GM18951 (cell line): ENCODE measurements around the gene SGK2.

ENCODE experiments used
- POLR2A ChIP-seq: IDR thresholded peaks from 4 replicates; pipeline ENCODE4 v1.6.1; 2011; ENCODE audit warnings: mild to moderate bottlenecking; ENCODE audit not compliant: insufficient read length, insufficient read depth; ENCODE audit errors: extremely low read depth
- in situ Hi-C: fragments of 300-500 bp; cut with MboI; formaldehyde crosslinking; loops from one replicate; pipeline ENCODE4 v1.12.0; 2022; ENCODE audit warnings: low sequenced_read_pairs, mixed read lengths, inconsistent platforms; ENCODE audit not compliant: unreplicated experiment

SGK2 gene

DNA sequence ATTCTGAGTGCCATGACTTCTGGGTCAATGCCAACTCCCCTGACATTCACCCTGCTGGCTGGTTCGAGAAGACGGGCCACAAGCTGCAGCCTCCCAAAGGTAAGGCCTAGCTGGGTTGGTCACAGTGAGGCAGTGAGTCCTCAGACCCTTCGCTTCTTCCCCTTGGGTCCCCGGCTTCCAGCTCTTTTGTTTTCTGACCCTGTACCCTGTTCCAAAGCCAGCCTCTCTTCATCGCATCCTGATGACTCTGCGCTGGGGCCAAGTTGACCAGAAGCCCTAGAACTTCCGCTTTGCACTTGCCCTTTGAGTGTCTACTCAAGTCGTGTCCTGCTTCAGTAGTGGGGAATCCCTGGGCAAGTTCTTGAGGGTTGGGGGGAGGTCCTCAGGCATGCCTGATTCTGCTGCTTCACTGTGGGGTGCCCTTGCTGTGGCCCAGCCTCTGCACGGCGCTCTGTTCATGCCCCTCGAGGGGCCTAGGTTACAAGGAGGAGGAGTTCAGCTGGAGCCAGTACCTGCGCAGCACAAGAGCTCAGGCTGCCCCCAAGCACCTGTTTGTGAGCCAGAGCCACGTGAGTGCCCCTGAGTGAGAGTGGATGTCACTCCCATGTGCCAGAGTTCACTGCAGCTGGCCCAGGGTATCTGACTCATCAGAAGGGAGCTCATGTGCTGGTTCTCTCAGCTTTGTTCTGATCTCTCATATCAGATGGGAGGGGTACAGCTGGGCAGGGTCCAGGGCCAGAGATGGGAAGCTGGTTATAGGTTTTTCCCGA, 28.3 kb upstream of the SGK2 start:
- TF ChIP-seq POLR2A, result no peak
- in situ Hi-C loops, result loop anchor here (25.0 kb wide), 1 partner anchor 557 kb away; no protein-coding TSS in a partner anchor

DNA sequence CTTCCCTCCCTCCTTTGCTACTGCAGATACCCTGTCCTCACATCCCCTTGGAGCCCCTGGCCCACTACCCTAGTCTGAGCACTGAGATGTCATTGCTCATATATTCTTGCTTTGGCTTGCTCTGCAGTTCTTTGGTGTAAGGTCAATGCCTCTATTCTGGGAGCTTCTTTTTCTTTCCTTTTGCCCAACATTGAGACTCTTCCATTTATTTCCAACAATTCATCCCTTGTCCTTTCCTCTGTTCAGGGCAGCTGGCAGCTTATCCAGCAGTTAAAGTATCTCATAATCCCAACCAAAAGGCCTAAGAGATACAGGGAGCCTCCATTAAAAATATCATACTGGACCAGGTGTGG, 27.8 kb upstream of the SGK2 start:
- TF ChIP-seq POLR2A, result no peak
- in situ Hi-C loops, result loop anchor here (25.0 kb wide), 1 partner anchor 556 kb away; no protein-coding TSS in a partner anchor

DNA sequence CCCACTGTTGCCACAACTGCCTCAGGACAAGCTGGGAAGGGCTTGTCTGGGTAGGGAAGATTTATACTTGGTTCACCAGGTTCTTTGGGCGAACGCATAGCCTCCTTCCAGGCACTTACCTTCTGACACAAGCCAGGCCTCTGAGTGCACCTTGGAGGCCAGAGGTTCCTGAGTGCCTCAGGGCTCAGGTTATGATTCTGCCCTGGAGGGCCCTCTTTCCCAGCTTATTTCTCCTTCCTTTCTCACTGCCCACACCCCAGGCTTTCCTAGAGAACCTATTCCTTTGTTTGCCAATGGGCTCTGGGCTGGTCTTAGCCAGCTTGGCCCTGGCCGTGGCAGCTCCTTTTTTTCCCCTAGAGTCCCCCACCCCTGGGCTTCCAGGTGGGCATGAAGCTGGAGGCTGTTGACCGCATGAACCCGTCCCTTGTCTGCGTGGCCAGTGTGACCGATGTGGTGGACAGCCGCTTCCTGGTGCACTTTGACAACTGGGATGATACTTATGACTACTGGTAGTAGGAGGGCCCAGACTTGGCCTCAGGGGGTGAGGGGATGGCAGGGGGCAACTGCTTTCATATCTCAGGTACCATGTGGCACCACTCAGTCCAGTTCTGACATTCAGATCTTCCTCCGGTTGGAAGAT, 26.3 kb upstream of the SGK2 start:
- no peak for TF ChIP-seq POLR2A

DNA sequence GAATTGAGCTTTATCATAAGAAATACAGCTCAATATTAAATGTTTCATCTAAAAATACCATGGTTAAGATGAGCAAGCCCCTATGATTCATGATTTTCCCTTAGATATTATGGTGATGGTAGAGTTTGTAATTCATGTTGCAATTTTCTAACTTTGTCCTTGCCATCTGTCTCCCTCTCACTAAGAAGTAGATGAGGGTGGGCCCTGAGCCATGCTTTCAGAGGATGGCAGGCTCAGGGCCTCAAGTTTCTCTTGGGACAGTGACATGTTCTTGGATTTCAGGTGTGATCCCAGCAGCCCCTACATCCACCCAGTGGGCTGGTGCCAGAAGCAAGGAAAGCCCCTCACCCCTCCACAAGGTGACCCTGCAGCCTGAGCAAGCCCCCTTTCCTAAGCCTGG, 25.8 kb upstream of the SGK2 start:
- in situ Hi-C loops, result loop anchor here (25.0 kb wide), 1 partner anchor 554 kb away; no protein-coding TSS in a partner anchor
- TF ChIP-seq POLR2A, result no peak

More for the DNA sequence above, 26.3 kb upstream of the SGK2 start:
- in situ Hi-C loops, result loop anchor here (25.0 kb wide), 1 partner anchor 555 kb away; no protein-coding TSS in a partner anchor

DNA sequence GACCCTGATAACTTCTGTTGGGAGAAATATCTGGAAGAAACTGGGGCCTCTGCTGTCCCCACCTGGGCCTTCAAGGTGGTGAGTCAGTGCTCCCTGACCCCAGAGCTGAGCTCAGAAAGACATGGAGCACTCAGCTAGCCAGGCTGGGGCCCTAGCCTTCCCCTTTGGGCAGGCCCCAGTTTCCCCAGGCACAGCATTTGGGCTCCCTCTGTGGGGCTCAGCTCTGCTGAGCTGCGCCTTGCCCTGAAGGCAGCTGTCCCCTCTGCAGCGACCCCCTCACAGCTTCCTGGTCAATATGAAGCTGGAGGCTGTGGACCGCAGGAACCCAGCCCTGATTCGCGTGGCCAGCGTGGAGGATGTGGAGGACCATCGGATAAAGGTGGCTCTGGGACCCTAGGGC, 24.8 kb upstream of the SGK2 start:
- in situ Hi-C loops, result loop anchor here (25.0 kb wide), 1 partner anchor 553 kb away; no protein-coding TSS in a partner anchor
- TF ChIP-seq POLR2A, result no peak

DNA sequence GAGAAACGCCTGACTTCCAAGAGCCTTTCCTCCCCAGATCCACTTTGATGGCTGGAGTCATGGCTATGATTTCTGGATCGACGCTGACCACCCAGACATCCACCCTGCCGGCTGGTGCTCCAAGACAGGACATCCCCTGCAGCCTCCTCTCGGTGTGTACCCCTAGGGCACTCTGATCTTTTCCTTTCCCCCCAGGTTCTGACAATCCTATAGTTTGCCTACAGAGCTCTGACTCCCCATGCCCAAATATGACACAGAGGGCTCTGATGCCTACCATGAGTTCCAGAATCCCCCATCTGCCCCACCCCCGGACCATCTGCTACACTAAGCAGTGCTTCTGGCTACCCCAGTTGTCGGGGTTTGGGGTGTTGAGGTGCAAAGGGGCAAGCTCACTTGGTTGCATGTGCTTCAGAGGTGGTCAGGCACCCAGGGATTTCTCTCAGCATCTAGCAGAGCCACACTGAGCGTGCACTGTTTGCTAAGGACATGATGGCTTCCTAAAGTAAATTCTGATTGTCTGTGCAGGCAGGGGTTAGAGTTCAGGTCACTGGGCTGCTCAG, 24.0 kb upstream of the SGK2 start:
- in situ Hi-C loops, result loop anchor here (25.0 kb wide), 1 partner anchor 552 kb away; no protein-coding TSS in a partner anchor

DNA sequence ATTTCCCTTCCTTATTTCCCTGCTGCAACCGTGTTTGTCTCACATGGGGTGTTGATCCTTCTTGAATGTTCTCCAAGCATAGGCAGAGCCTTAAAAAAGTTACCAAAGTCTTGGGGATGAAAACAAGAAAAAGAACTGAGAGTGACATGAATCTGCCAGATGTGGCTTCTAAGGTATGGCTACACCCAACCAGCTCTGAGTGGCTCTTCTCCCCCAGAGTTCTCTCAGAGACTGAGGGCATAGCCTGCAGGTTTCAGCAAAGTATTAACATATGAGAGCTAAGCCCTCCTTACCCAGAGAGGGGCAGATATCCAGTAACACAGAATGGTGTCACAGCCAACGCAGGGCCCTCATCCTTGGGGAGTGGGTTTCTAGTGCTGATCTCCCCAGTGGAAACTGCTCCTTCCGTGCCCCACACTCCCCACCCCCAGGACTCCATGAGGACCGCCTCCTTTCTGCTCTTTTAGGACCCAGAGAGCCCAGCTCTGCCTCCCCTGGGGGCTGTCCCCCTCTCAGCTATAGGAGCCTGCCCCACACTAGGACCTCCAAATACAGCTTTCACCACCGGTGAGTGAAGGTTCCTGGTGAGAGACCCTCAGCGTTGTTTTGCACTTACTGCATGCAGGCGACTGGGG, 23.3 kb upstream of the SGK2 start:
- no peak for TF ChIP-seq POLR2A
- in situ Hi-C loops, result loop anchor here (25.0 kb wide), 1 partner anchor 552 kb away; no protein-coding TSS in a partner anchor

More for the DNA sequence above, 24.0 kb upstream of the SGK2 start:
- no peak for TF ChIP-seq POLR2A

DNA sequence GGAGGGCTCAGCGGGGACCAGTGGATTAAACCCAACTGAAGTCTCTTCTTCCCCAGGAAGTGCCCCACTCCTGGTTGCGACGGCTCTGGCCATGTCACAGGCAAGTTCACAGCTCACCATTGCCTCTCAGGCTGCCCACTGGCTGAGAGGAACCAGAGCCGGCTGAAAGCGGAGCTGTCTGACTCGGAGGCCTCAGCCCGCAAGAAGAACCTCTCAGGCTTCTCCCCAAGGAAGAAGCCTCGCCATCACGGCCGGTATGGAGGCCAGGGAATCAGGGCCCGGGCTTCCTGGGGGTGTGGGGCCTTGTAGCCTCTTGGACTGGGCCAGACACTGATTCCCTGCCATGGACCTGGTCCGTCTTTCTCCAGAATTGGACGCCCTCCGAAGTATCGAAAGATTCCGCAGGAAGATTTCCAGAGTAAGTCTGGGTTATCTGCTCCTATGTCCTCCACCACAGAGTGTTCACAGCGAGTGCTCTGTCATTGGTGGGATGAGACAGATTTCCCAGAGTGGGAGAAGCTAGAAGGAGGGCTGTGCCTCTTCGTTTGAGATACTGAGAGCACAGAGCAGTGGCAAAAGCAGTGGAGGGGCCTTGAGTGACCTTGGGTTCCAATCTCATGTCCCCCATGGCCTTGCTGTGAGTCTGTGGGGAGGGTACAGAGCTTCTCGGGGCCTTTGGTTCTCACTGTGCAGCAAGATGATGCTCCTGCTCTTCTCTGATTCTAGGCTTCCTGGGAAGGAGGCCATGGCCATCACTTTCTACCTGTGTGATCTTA, 22.6 kb upstream of the SGK2 start:
- no peak for TF ChIP-seq POLR2A
- in situ Hi-C loops, result loop anchor here (25.0 kb wide), 1 partner anchor 551 kb away; no protein-coding TSS in a partner anchor

DNA sequence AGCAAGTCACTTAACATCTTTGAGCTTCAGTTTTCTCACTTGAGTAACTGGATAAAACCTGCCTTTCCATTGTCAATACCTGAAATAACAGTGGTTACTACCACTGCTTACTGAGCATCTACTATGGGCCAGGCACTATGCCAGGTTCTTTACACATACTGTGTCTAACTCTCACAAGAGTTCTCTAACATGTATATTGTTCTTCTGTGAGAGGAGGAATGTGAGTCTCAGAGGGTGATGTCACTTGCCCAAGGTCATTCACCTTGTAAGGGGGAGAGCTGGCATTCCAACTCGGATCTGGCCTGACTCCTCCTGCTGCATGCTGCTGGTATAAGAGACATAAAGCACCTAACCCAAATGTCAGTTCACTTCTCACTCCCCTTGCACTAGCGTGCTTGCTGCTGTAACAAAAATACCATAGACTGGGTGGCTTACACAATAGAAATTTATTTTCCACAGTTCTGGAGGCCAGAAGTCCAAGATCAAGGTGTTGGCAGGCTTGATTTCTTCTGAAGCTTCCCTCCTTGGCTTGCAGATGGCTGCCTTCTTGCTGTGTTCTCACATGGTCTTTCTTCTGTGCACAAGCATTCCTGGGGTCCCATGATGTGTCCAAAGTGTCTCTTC, 21.9 kb upstream of the SGK2 start:
- TF ChIP-seq POLR2A, result no peak
- in situ Hi-C loops, result loop anchor here (25.0 kb wide), 1 partner anchor 550 kb away; no protein-coding TSS in a partner anchor

DNA sequence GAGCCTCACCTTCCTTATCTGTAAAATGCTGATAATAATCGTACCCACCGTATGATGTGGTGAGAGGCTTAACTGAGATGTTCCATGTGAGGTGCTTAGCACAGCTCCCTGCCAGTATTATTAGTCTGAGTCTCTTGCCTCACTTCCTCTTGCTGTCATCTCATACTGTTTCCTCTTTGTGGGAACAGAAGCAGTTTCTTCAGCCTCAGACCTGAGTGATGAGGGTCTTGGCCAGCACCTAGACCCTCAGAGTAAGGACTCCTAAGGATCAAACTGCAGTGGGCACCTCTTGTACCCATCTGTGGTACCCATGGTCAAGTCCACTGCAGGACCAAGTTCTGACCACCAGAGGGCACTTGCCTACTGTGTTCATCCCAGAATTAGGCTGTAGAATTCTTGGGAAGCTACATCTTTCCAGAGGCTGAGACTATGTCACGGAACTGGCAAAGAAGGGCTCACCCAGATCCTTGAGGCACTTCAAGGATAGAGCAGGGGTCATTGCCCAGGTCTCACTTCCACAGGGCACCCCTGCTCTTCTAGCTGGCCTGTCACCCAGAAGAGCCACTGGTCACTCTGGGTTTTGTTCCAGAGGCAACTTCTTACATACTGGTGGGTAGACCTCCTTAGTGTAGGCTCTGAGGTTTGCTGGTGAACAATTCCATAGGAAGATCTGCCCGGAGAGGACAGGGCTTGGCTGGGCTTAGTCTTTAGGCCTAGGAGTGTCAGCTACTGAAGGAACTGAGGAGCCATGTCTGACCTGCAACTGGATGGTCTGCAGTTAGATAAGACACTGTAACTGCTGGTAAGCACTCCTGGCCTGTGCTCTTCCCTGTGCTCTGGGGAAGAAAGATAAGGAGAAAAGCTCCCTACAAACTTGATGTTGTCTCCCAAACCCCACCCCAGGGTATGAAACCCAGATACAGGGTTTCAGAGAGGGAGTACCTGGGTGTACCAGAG, 20.6 kb upstream of the SGK2 start:
- in situ Hi-C loops, result loop anchor here (25.0 kb wide), 1 partner anchor 549 kb away; no protein-coding TSS in a partner anchor

More for the DNA sequence above, 20.6 kb upstream of the SGK2 start:
- no peak for TF ChIP-seq POLR2A
